H1 (cell line): ENCODE data around the gene EPHB1. TPM values are rescaled to one million over a fixed set of nuclear protein-coding genes. Genes with fewer than 3 reads are reported as not detected.

ENCODE experiments used
- CTCF ChIA-PET: fragments of 300-600 bp; sonication (Branson Sonifier 250); formaldehyde crosslinking; loops from one replicate; lab custom pipeline; 2021; ENCODE audit not compliant: partially characterized antibody; lab: Charles Lee
- POLR2A ChIA-PET: fragments of 300-600 bp; sonication (Branson Sonifier 250); formaldehyde crosslinking; loops from one replicate; lab custom pipeline; 2021; ENCODE audit warnings: inconsistent platforms; ENCODE audit not compliant: partially characterized antibody; lab: Charles Lee
- DNase-seq, 2 experiments: peaks; one replicate each; pipeline versions ENCODE4 v3.0.0 to v3.0.0-alpha.2; 2010 to 2022; ENCODE audit warnings: low spot score in 2 of 2, low read depth in 1 of 2, mixed read lengths in 1 of 2
- FAIRE-seq: peaks from 2 replicates; lab custom pipeline; 2011; peaks lifted over from hg19 to GRCh38; lab: Jason Lieb, UNC
- H2AFZ ChIP-seq: 2 replicates; pipeline ENCODE4 v1.8.1; 2012; ENCODE audit warnings: low read length, inconsistent platforms
- H2AK5ac ChIP-seq: 2 replicates; pipeline ENCODE4 v1.6.1; 2013; ENCODE audit warnings: low read depth, low read length
- H2BK120ac ChIP-seq: replicated peaks from 2 replicates; pipeline ENCODE3; 2013; ENCODE audit warnings: low read depth, low read length, inconsistent platforms
- H2BK12ac ChIP-seq: 2 replicates; pipeline ENCODE4 v1.6.1; 2013; ENCODE audit warnings: low read depth, low read length
- H2BK15ac ChIP-seq: 2 replicates; pipeline ENCODE4 v1.6.1; 2013; ENCODE audit warnings: low read length
- H2BK20ac ChIP-seq: 2 replicates; pipeline ENCODE4 v1.6.1; 2013; ENCODE audit warnings: low read length
- H2BK5ac ChIP-seq: 2 replicates; pipeline ENCODE4 v1.6.1; 2013; ENCODE audit warnings: low read depth, low read length
- H3K14ac ChIP-seq: 2 replicates; pipeline ENCODE4 v1.6.1; 2013; ENCODE audit warnings: inconsistent platforms; ENCODE audit not compliant: insufficient read length
- H3K18ac ChIP-seq: 2 replicates; pipeline ENCODE4 v1.6.1; 2013; ENCODE audit warnings: low read length; ENCODE audit errors: extremely low read depth
- H3K23ac ChIP-seq: 2 replicates; pipeline ENCODE4 v1.6.1; 2013; ENCODE audit warnings: inconsistent platforms; ENCODE audit not compliant: insufficient read length
- H3K23me2 ChIP-seq: 2 replicates; pipeline ENCODE4 v1.6.1; 2013; ENCODE audit warnings: low read depth, low read length
- H3K27ac ChIP-seq: 2 replicates; pipeline ENCODE4 v1.6.1; 2011; ENCODE audit warnings: low read depth, low read length, inconsistent platforms
- H3K27me3 ChIP-seq, 4 experiments: replicated peaks in 1 of 4; 1 replicate in 1 of 4; 2 replicates in 3 of 4; pipeline versions ENCODE4 v1.6.1 to v1.8.1; 2011 to 2013; ENCODE audit warnings: low read length in 3 of 4, mild to moderate bottlenecking in 3 of 4, inconsistent platforms in 2 of 4, mixed read lengths in 2 of 4, moderate library complexity in 1 of 4; ENCODE audit not compliant: control insufficient read depth in 3 of 4, insufficient read depth in 3 of 4; ENCODE audit errors: extremely low read depth in 1 of 4
- H3K36me3 ChIP-seq, 4 experiments: 2 replicates each; pipeline versions ENCODE4 v1.6.1 to v1.8.1; 2011 to 2013; ENCODE audit warnings: mild to moderate bottlenecking in 4 of 4, low read length in 3 of 4, moderate library complexity in 2 of 4, control low read depth in 1 of 4, inconsistent platforms in 1 of 4; ENCODE audit not compliant: insufficient read depth in 4 of 4, control insufficient read depth in 2 of 4
- H3K4ac ChIP-seq: replicated peaks from 2 replicates; pipeline ENCODE3; 2013; ENCODE audit warnings: low read length, low read depth, mixed read lengths, inconsistent platforms; ENCODE audit not compliant: insufficient read length
- H3K4me1 ChIP-seq, 4 experiments: replicated peaks in 1 of 4; 1 replicate in 1 of 4; 2 replicates in 3 of 4; pipeline versions ENCODE4 v1.6.1 to v1.8.1; 2011 to 2013; ENCODE audit warnings: low read length in 3 of 4, inconsistent platforms in 2 of 4, mixed read lengths in 1 of 4; ENCODE audit not compliant: insufficient read depth in 4 of 4, control insufficient read depth in 3 of 4
- H3K4me2 ChIP-seq, 2 experiments: 2 replicates each; pipeline versions ENCODE4 v1.6.1 to v1.8.1; 2011 to 2013; ENCODE audit warnings: low read depth in 2 of 2, low read length in 2 of 2, control low read depth in 1 of 2, inconsistent platforms in 1 of 2, mild to moderate bottlenecking in 1 of 2; ENCODE audit not compliant: insufficient read depth in 1 of 2
- H3K4me3 ChIP-seq, 4 experiments: fragments of 200-600, 300-600 bp in 1 of 4; sonication (generic), shearing (Covaris generic), sonication (Bioruptor Twin) in 1 of 4; 2 replicates each; pipeline versions ENCODE4 v1.5.1 to v1.8.1; 2011 to 2016; ENCODE audit warnings: low read length in 4 of 4, low read depth in 3 of 4, control low read depth in 2 of 4, inconsistent platforms in 2 of 4, mild to moderate bottlenecking in 2 of 4, mixed read lengths in 1 of 4, moderate library complexity in 1 of 4; ENCODE audit not compliant: insufficient read depth in 2 of 4; ENCODE audit errors: extremely low read depth in 1 of 4
- H3K56ac ChIP-seq: replicated peaks from 2 replicates; pipeline ENCODE3; 2013; ENCODE audit warnings: low read depth, mild to moderate bottlenecking, mixed read lengths, low read length, inconsistent platforms; ENCODE audit not compliant: insufficient read length
- H3K79me1 ChIP-seq: 2 replicates; pipeline ENCODE4 v1.6.1; 2013; ENCODE audit warnings: low read depth, low read length, control low read depth
- H3K79me2 ChIP-seq, 2 experiments: 2 replicates each; pipeline versions ENCODE4 v1.6.1 to v1.8.1; 2012 to 2013; ENCODE audit warnings: low read length in 2 of 2, mild to moderate bottlenecking in 2 of 2, inconsistent platforms in 1 of 2; ENCODE audit not compliant: insufficient read depth in 2 of 2, control insufficient read depth in 1 of 2
- H3K9ac ChIP-seq, 4 experiments: replicated peaks in 1 of 4; 1 replicate in 1 of 4; 2 replicates in 3 of 4; pipeline versions ENCODE4 v1.6.1 to v1.8.1; 2011 to 2013; ENCODE audit warnings: low read depth in 3 of 4, low read length in 3 of 4, control low read depth in 2 of 4, mild to moderate bottlenecking in 2 of 4, moderate library complexity in 2 of 4, inconsistent platforms in 1 of 4; ENCODE audit errors: extremely low read depth in 1 of 4
- H3K9me3 ChIP-seq, 2 experiments: 2 replicates each; pipeline versions ENCODE4 v1.6.1 to v1.8.1; 2012 to 2013; ENCODE audit warnings: mild to moderate bottlenecking in 2 of 2, moderate library complexity in 2 of 2, control low read depth in 1 of 2, inconsistent platforms in 1 of 2, low read depth in 1 of 2, low read length in 1 of 2, mixed read lengths in 1 of 2; ENCODE audit not compliant: insufficient read depth in 2 of 2
- H4K20me1 ChIP-seq, 2 experiments: replicated peaks in 1 of 2; 2 replicates each; pipeline versions ENCODE3 to v1.8.1; 2011 to 2013; ENCODE audit warnings: inconsistent platforms in 2 of 2, low read length in 2 of 2, mild to moderate bottlenecking in 1 of 2; ENCODE audit not compliant: insufficient read depth in 2 of 2, control insufficient read depth in 1 of 2
- H4K5ac ChIP-seq: 2 replicates; pipeline ENCODE4 v1.6.1; 2013; ENCODE audit warnings: low read length, low read depth, mixed read lengths, inconsistent platforms; ENCODE audit not compliant: insufficient read length
- H4K8ac ChIP-seq: 2 replicates; pipeline ENCODE4 v1.8.0; 2013; ENCODE audit warnings: mild to moderate bottlenecking, moderate library complexity, low read length, inconsistent platforms; ENCODE audit not compliant: insufficient read depth; ENCODE audit errors: extremely low read depth
- H4K91ac ChIP-seq: replicated peaks from 2 replicates; pipeline ENCODE3; 2013; ENCODE audit warnings: low read length, mixed read lengths, inconsistent platforms; ENCODE audit not compliant: insufficient read length
- BCL11A ChIP-seq, 2 experiments: IDR thresholded peaks; one replicate each; pipeline ENCODE4 v1.6.1; 2011; ENCODE audit warnings: low read depth in 2 of 2, low read length in 2 of 2, mild to moderate bottlenecking in 2 of 2
- BRCA1 ChIP-seq: IDR thresholded peaks from 2 replicates; pipeline ENCODE4 v1.6.1; 2012; ENCODE audit warnings: low read depth, low read length, improper control_type of control experiment
- CHD1 ChIP-seq: IDR thresholded peaks from 2 replicates; pipeline ENCODE4 v1.6.1; 2012; ENCODE audit warnings: low read depth, low read length, improper control_type of control experiment
- CHD2 ChIP-seq: IDR thresholded peaks from 2 replicates; pipeline ENCODE4 v1.6.1; 2012; ENCODE audit warnings: low read length, improper control_type of control experiment
- CTBP2 ChIP-seq: IDR thresholded peaks from 2 replicates; pipeline ENCODE4 v1.7.0; 2011; ENCODE audit warnings: borderline replicate concordance, mild to moderate bottlenecking, moderate library complexity, mixed read lengths, low read length; ENCODE audit not compliant: insufficient read depth, insufficient read length
- EGR1 ChIP-seq: IDR thresholded peaks from 2 replicates; pipeline ENCODE4 v1.6.1; 2011; ENCODE audit warnings: low read depth, low read length, borderline replicate concordance
- JUN ChIP-seq: IDR thresholded peaks from 2 replicates; pipeline ENCODE4 v1.6.1; 2011; ENCODE audit warnings: low read depth, mild to moderate bottlenecking, improper control_type of control experiment, low read length
- SIX5 ChIP-seq: IDR thresholded peaks from 2 replicates; pipeline ENCODE4 v1.6.1; 2011; ENCODE audit warnings: mild to moderate bottlenecking, low read depth, low read length
- SP4 ChIP-seq: IDR thresholded peaks from 2 replicates; pipeline ENCODE4 v1.6.1; 2012; ENCODE audit warnings: low read length, inconsistent platforms
- TAF1 ChIP-seq: IDR thresholded peaks from 2 replicates; pipeline ENCODE4 v1.6.1; 2011; ENCODE audit warnings: mild to moderate bottlenecking, low read depth, low read length
- WGBS, 2 experiments: shearing (Covaris generic) in 1 of 2; methylation state at CpG; one replicate each; pipeline versions ENCODE4 v1.1.6 to v1.1.7; 2013 to 2015; ENCODE audit warnings: low lambda C conversion rate in 2 of 2, mixed read lengths in 2 of 2, inconsistent platforms in 1 of 2, low coverage in 1 of 2, missing lambda C conversion rate in 1 of 2; ENCODE audit not compliant: insufficient replicate concordance in 2 of 2, insufficient coverage in 1 of 2, insufficient read length in 1 of 2; ENCODE audit errors: extremely low coverage in 1 of 2, missing lambda C conversion rate in 1 of 2; 5-methylcytosine and 5-hydroxymethylcytosine counted together
- polyA plus RNA-seq, 7 experiments: library from polyadenylated mRNA; depleted of rRNA in 3 of 7; stranded (reverse) in 5 of 7; unstranded in 2 of 7; fragments of >200 nt in 5 of 7; fragments of 200-250 nt in 2 of 7; gene quantifications; 1 replicate in 5 of 7; 2 replicates in 1 of 7; 4 replicates in 1 of 7; pipeline versions ENCODE4 v1.2.1 to v1.2.3, GENCODE V29; 2011 to 2013; ENCODE audit warnings: missing spikeins in 2 of 7, mixed read lengths in 2 of 7
- total RNA-seq: library from RNA; stranded (reverse); fragmentation: NEBNext Ultra II Directional; extraction: Animal tissue kit (Norgen Biotek cat#: 25700); gene quantifications from 2 replicates; pipeline ENCODE4 v1.2.1, GENCODE V29; 2021
- TF ChIP-seq, protein P1 (sequence below), 3 experiments: IDR thresholded peaks; 1 replicate in 2 of 3; 2 replicates in 1 of 3; pipeline versions ENCODE4 v1.5.1 to v1.6.1; 2011; ENCODE audit warnings: low read length in 3 of 3, mild to moderate bottlenecking in 3 of 3, inconsistent platforms in 2 of 3, low read depth in 1 of 3, moderate library complexity in 1 of 3; ENCODE audit not compliant: insufficient read depth in 1 of 3; ENCODE audit errors: control extremely low read depth in 1 of 3
- TF ChIP-seq, protein P2 (sequence below): IDR thresholded peaks from 2 replicates; pipeline ENCODE4 v1.6.1; 2012; ENCODE audit warnings: inconsistent platforms

The EPHB1 gene
- total and polyA plus RNA-seq, 2 of the 8 experiments (the other 6 are each of a cell fraction or from before 2014, with no cell fraction given): 3.5 to 5.9 TPM

DNA sequence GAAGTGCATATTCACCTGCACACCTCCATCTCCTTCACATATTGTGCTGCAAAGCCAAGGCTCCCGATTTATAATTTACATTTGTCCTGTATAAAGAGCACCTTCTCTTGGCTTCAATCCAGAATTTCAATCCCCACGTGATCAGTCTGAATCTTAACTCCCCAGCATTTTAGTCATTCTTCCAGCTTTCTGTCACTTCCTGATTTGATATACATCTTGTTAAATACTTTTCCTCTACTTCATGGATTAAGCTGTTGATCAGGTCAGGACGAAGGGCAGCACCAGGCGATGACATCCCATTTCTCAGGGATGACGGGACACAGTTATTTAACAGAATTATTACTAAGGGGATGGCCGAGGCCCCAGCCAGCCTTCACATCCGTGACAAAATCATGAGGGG is 212.5 kb downstream of the EPHB1 start:
- no peaks in the 10 kb centered on the region for H3K79me2 ChIP-seq
- H3K4me1 ChIP-seq: no peaks in the 10 kb centered on the region
- H2AK5ac ChIP-seq: no peak overlapping the region
- no peaks in the 10 kb centered on the region for H4K20me1 ChIP-seq
- TF ChIP-seq CHD2: no peak
- TF ChIP-seq EGR1: no peak
- TF ChIP-seq, protein P1, sequence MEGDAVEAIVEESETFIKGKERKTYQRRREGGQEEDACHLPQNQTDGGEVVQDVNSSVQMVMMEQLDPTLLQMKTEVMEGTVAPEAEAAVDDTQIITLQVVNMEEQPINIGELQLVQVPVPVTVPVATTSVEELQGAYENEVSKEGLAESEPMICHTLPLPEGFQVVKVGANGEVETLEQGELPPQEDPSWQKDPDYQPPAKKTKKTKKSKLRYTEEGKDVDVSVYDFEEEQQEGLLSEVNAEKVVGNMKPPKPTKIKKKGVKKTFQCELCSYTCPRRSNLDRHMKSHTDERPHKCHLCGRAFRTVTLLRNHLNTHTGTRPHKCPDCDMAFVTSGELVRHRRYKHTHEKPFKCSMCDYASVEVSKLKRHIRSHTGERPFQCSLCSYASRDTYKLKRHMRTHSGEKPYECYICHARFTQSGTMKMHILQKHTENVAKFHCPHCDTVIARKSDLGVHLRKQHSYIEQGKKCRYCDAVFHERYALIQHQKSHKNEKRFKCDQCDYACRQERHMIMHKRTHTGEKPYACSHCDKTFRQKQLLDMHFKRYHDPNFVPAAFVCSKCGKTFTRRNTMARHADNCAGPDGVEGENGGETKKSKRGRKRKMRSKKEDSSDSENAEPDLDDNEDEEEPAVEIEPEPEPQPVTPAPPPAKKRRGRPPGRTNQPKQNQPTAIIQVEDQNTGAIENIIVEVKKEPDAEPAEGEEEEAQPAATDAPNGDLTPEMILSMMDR (IDR thresholded peaks at IDR 0.05; ENCODE audit: control extremely low read depth in 1 of 3, insufficient read depth in 1 of 3, low read depth in 1 of 3, low read length in 3 of 3): no peak
- no peak for TF ChIP-seq TAF1
- no peak for TF ChIP-seq BRCA1
- TF ChIP-seq CHD1: no peak
- no peak for TF ChIP-seq JUN
- no peak for TF ChIP-seq SP4
- TF ChIP-seq, protein P2, sequence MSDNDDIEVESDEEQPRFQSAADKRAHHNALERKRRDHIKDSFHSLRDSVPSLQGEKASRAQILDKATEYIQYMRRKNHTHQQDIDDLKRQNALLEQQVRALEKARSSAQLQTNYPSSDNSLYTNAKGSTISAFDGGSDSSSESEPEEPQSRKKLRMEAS: no peak
- no peak for TF ChIP-seq SIX5
- no peak for TF ChIP-seq BCL11A (IDR thresholded peaks at IDR 0.05; ENCODE audit: low read depth in 2 of 2, low read length in 2 of 2)
- TF ChIP-seq CTBP2: no peak
- H3K27me3 ChIP-seq: no peaks in the 10 kb centered on the region
- no peak overlapping the region for H3K4me3 ChIP-seq
- no peak overlapping the region for H3K4ac ChIP-seq
- no peak overlapping the region for H3K27ac ChIP-seq
- no peak overlapping the region for H3K23ac ChIP-seq
- H3K4me2 ChIP-seq: no peak overlapping the region
- no peak overlapping the region for H2BK15ac ChIP-seq
- DNase-seq (no peak), FAIRE-seq (no peak)
- no peak overlapping the region for H3K9ac ChIP-seq
- H4K5ac ChIP-seq: no peak overlapping the region
- peaks cover 9 to 17% of the 10 kb centered on the region in 2 experiments for H3K9me3 ChIP-seq
- no peak overlapping the region for H4K8ac ChIP-seq
- no peak overlapping the region for H2BK5ac ChIP-seq
- H2BK12ac ChIP-seq: no peak overlapping the region
- H3K23me2 ChIP-seq: no peaks in the 10 kb centered on the region
- no peak overlapping the region for H2BK120ac ChIP-seq
- ChIA-PET CTCF (interaction anchor here (1.1 kb wide), 1 partner anchor 9 kb away, joined by 3 read pairs; no protein-coding TSS in a partner anchor), POLR2A (no interaction called here)
- no peaks in the 10 kb centered on the region for H3K79me1 ChIP-seq
- no peak overlapping the region for H3K14ac ChIP-seq
- H3K18ac ChIP-seq: no peak overlapping the region
- no peak overlapping the region for H4K91ac ChIP-seq
- H3K36me3 ChIP-seq: no peaks in the 10 kb centered on the region
- no peak overlapping the region for H2BK20ac ChIP-seq
- 89% methylated on average over 7 of the region's 7 CpGs; no CpG with 5 or more reads in 1 of the 2 experiments for WGBS, 2 experiments
- H2AFZ ChIP-seq: no peak overlapping the region
- no peak overlapping the region for H3K56ac ChIP-seq
